ENCODE data around the gene ITFG1. TPM values are rescaled to one million over a fixed set of nuclear protein-coding genes. Genes with fewer than 3 reads are reported as not detected.
A peak's percentile ranks its signal among the peaks of the same experiment; 100 is the strongest.

Gene ITFG1
- total RNA-seq, 1 experiment from 2014 or later: 18.0 TPM

- Mint-ChIP-seq H3K4me1 (peaks cover 18 to 19% of the 10 kb centered on the region in 2 experiments), H3K4me3 (no peak overlapping the region), H3K27ac (peak overlapping the region in 2 of 3 experiments; percentile 31 to 77; a peak in 3 of 7 replicates), H3K27me3 (ENCODE audit: low read depth) (no peaks in the 10 kb centered on the region), H3K36me3 (ENCODE audit: insufficient read depth in 1 of 3, low read depth in 3 of 3) (peaks cover 0 to 5% (median 0%) of the 10 kb centered on the region in 3 experiments; a peak in 1 of 7 replicates), H3K9me3 (no peaks in the 10 kb centered on the region)
- H4K91ac ChIP-seq (ENCODE audit: insufficient read length, low read depth, low read length): no peak overlapping the region
- H4K5ac ChIP-seq (ENCODE audit: insufficient read length, low read depth, low read length): no peak overlapping the region
- H3K23me2 ChIP-seq (ENCODE audit: insufficient read length, low read depth, low read length, poor library complexity, severe bottlenecking): no peaks in the 10 kb centered on the region
- no peaks in the 10 kb centered on the region for H3K27me3 ChIP-seq (ENCODE audit: insufficient read depth, low read length)
- H4K8ac ChIP-seq (replicated peaks; ENCODE audit: insufficient read length, low read depth, low read length): no peak overlapping the region
- no peak for TF ChIP-seq CTCF (conservative IDR thresholded peaks at IDR 0.05)
- H3K4me1 ChIP-seq (ENCODE audit: insufficient read depth, low read length): peaks cover 4% of the 10 kb centered on the region; the same call in 1 of the 2 replicates
- no CpG with 5 or more reads among the region's 3 CpGs for WGBS (ENCODE audit: extremely low coverage, insufficient read length, low lambda C conversion rate)
- H3K56ac ChIP-seq (ENCODE audit: insufficient read length, low read depth, low read length): no peak overlapping the region
- H3K9me3 ChIP-seq (ENCODE audit: control insufficient read depth, low read depth, low read length): no peaks in the 10 kb centered on the region
- peak overlapping the region; percentile 10 for H3K27ac ChIP-seq (ENCODE audit: insufficient read length, low read depth, low read length)
- DNase-seq: no peak
- H3K23ac ChIP-seq (ENCODE audit: insufficient read length, low read depth, low read length): no peak overlapping the region
- no peaks in the 10 kb centered on the region for H3K79me1 ChIP-seq (ENCODE audit: insufficient read depth, low read depth, low read length, poor library complexity, severe bottlenecking)
- no peak overlapping the region for H2AFZ ChIP-seq (ENCODE audit: low read length)
- H2BK5ac ChIP-seq (ENCODE audit: insufficient read length, low read length): no peak overlapping the region
- no peak overlapping the region for H2BK20ac ChIP-seq (ENCODE audit: low read depth, low read length, poor library complexity, severe bottlenecking)
- no peak overlapping the region for H2BK12ac ChIP-seq (ENCODE audit: insufficient read length, low read depth, low read length)
- no peak overlapping the region for H3K18ac ChIP-seq (ENCODE audit: insufficient read length, low read depth, low read length)
- H4K20me1 ChIP-seq (ENCODE audit: control insufficient read depth, insufficient read depth, insufficient read length): no peaks in the 10 kb centered on the region
- no peak overlapping the region for H2AK5ac ChIP-seq (ENCODE audit: insufficient read length, low read length)
- no peak overlapping the region for H3K4me2 ChIP-seq (ENCODE audit: insufficient read depth, insufficient read length, low read length)
- no peak overlapping the region for H2BK120ac ChIP-seq (ENCODE audit: low read depth, low read length, poor library complexity, severe bottlenecking)
- H3K79me2 ChIP-seq (ENCODE audit: insufficient read depth, low read length): no peaks in the 10 kb centered on the region
- H3T11ph ChIP-seq (ENCODE audit: low read length): no peak overlapping the region
- no peak overlapping the region for H2BK15ac ChIP-seq (ENCODE audit: low read depth, low read length)
- no peak overlapping the region for H3K9ac ChIP-seq (ENCODE audit: extremely low read depth, insufficient read length, low read length)
- no peak overlapping the region for H3K4ac ChIP-seq (ENCODE audit: low read depth, low read length)
- H3K14ac ChIP-seq (ENCODE audit: insufficient read depth, low read length): no peak overlapping the region
Measured at GRCh38 chr16:47377154-47377553, 83.7 kb downstream of the ITFG1 start.
